ENCODE data around the gene SEPHS2.
"Not testable (repeated sequence)": the region's sequence is repeated elsewhere in the genome, so short reads cannot be mapped to it uniquely, and the experiment has no call there.

Gene SEPHS2

GRCh38 chr16:30406795-30407101 lies 38.9 kb downstream of the SEPHS2 start:
- DNase-seq: no peak
- Mint-ChIP-seq H3K36me3 (ENCODE audit: low read depth) (peaks cover 23% of the 10 kb centered on the region), H3K4me3 (peak overlapping the region; percentile 87), H3K27me3 (no peaks in the 10 kb centered on the region), H3K9me3 (no peaks in the 10 kb centered on the region), H3K27ac (peak overlapping the region; percentile 99), H3K4me1 (ENCODE audit: low read depth) (peaks cover 32% of the 10 kb centered on the region)

- peaks cover 46% of the 10 kb centered on the region for H3K4me1 Mint-ChIP-seq (ENCODE audit: low read depth)
- peak overlapping the region; percentile 22 for H3K27ac Mint-ChIP-seq
- DNase-seq: no peak
- peak overlapping the region; percentile 43 for H3K4me3 Mint-ChIP-seq
- H3K27me3 Mint-ChIP-seq: no peaks in the 10 kb centered on the region
- peaks cover 32% of the 10 kb centered on the region for H3K36me3 Mint-ChIP-seq (ENCODE audit: low read depth)
- H3K9me3 Mint-ChIP-seq: no peaks in the 10 kb centered on the region
These were observed 43.8 kb downstream of the SEPHS2 start for GRCh38 chr16:30401768-30402425.

GRCh38 chr16:30399435-30400186 lies 46.1 kb downstream of the SEPHS2 start:
- Mint-ChIP-seq H3K4me1 (ENCODE audit: low read depth) (peaks cover 52% of the 10 kb centered on the region), H3K27me3 (no peaks in the 10 kb centered on the region), H3K9me3 (no peaks in the 10 kb centered on the region), H3K4me3 (peak overlapping the region; percentile 83), H3K27ac (peak overlapping the region; percentile 92), H3K36me3 (ENCODE audit: low read depth) (peaks cover 44% of the 10 kb centered on the region)
- DNase-seq: no peak

GRCh38 chr16:30398661-30399434 lies 46.8 kb downstream of the SEPHS2 start:
- no peaks in the 10 kb centered on the region for H3K9me3 Mint-ChIP-seq
- H3K36me3 Mint-ChIP-seq (ENCODE audit: low read depth): peaks cover 44% of the 10 kb centered on the region
- peak overlapping the region; percentile 92 for H3K27ac Mint-ChIP-seq
- H3K4me3 Mint-ChIP-seq: no peak overlapping the region
- no peak for DNase-seq
- no peaks in the 10 kb centered on the region for H3K27me3 Mint-ChIP-seq
- H3K4me1 Mint-ChIP-seq (ENCODE audit: low read depth): peaks cover 55% of the 10 kb centered on the region

- DNase-seq: no peak
- H3K9me3 Mint-ChIP-seq: no peaks in the 10 kb centered on the region
- H3K27ac Mint-ChIP-seq: peak overlapping the region; percentile 92
- H3K27me3 Mint-ChIP-seq: no peaks in the 10 kb centered on the region
- H3K4me3 Mint-ChIP-seq: no peak overlapping the region
- H3K36me3 Mint-ChIP-seq (ENCODE audit: low read depth): peaks cover 44% of the 10 kb centered on the region
- H3K4me1 Mint-ChIP-seq (ENCODE audit: low read depth): peaks cover 55% of the 10 kb centered on the region
These were observed 47.7 kb downstream of the SEPHS2 start for GRCh38 chr16:30397776-30398660.

- Mint-ChIP-seq H3K4me3 (peak overlapping the region; percentile 87), H3K36me3 (ENCODE audit: low read depth) (peaks cover 44% of the 10 kb centered on the region), H3K9me3 (no peaks in the 10 kb centered on the region), H3K27ac (peak overlapping the region; percentile 20), H3K27me3 (no peaks in the 10 kb centered on the region), H3K4me1 (ENCODE audit: low read depth) (peaks cover 55% of the 10 kb centered on the region)
- DNase-seq: no peak
These were observed 48.6 kb downstream of the SEPHS2 start for GRCh38 chr16:30397056-30397455.

- peaks cover 44% of the 10 kb centered on the region for H3K36me3 Mint-ChIP-seq (ENCODE audit: low read depth)
- peak overlapping the region; percentile 20 for H3K27ac Mint-ChIP-seq
- H3K4me3 Mint-ChIP-seq: peak overlapping the region; percentile 87
- H3K27me3 Mint-ChIP-seq, DNase-seq, H3K9me3 Mint-ChIP-seq: not testable (repeated sequence)
- peaks cover 54% of the 10 kb centered on the region for H3K4me1 Mint-ChIP-seq (ENCODE audit: low read depth)
These were observed 49.0 kb downstream of the SEPHS2 start for GRCh38 chr16:30396627-30397026.

- no peaks in the 10 kb centered on the region for H3K9me3 Mint-ChIP-seq
- DNase-seq: no peak
- H3K4me3 Mint-ChIP-seq: peak overlapping the region; percentile 87
- peaks cover 51% of the 10 kb centered on the region for H3K4me1 Mint-ChIP-seq (ENCODE audit: low read depth)
- H3K27ac Mint-ChIP-seq: peak overlapping the region; percentile 80
- no peaks in the 10 kb centered on the region for H3K27me3 Mint-ChIP-seq
- peaks cover 44% of the 10 kb centered on the region for H3K36me3 Mint-ChIP-seq (ENCODE audit: low read depth)
These were observed 49.6 kb downstream of the SEPHS2 start for GRCh38 chr16:30395992-30396585.

- peak; percentile 83 for DNase-seq
- Mint-ChIP-seq H3K27ac (peak within 1 kb of the TSS; percentile 89), H3K36me3 (ENCODE audit: low read depth) (peaks cover 44% of the 10 kb centered on the region), H3K4me3 (peak within 1 kb of the TSS; percentile 87), H3K9me3 (no peaks in the 10 kb centered on the region), H3K27me3 (no peaks in the 10 kb centered on the region), H3K4me1 (ENCODE audit: low read depth) (peaks cover 46% of the 10 kb centered on the region)
These were observed 50.3 kb downstream of the SEPHS2 start, which contains the start of gene ZNF48 for GRCh38 chr16:30395155-30395991. ZNF48 (plus strand) TSS chr16:30395420; CDS start chr16:30395795, 375 bp downstream.

GRCh38 chr16:30394592-30395154 lies 51.0 kb downstream of the SEPHS2 start:
- H3K36me3 Mint-ChIP-seq (ENCODE audit: low read depth): peaks cover 39% of the 10 kb centered on the region
- H3K27ac Mint-ChIP-seq: peak overlapping the region; percentile 89
- no peak for DNase-seq
- no peaks in the 10 kb centered on the region for H3K27me3 Mint-ChIP-seq
- peak overlapping the region; percentile 87 for H3K4me3 Mint-ChIP-seq
- H3K9me3 Mint-ChIP-seq: no peaks in the 10 kb centered on the region
- H3K4me1 Mint-ChIP-seq (ENCODE audit: low read depth): peaks cover 39% of the 10 kb centered on the region
